Loucy (cell line): ENCODE results near the gene RBM44.

ENCODE experiments used
- H2AFZ ChIP-seq: fragments of 200-600 bp; sonication (generic); 2 replicates; pipeline ENCODE4 v1.6.0; 2016; ENCODE audit warnings: antibody characterized with exemption, mild to moderate bottlenecking, low read length, moderate library complexity
- H3F3A ChIP-seq: fragments of 200-600 bp; 2 replicates; pipeline ENCODE4 v1.6.0; 2016; ENCODE audit warnings: antibody characterized with exemption, low read depth, mild to moderate bottlenecking
- H3K27me3 ChIP-seq: fragments of 200-600 bp; sonication (generic); 2 replicates; pipeline ENCODE4 v1.6.1; 2014; ENCODE audit warnings: low read length, mild to moderate bottlenecking; ENCODE audit not compliant: insufficient read depth, poor library complexity, severe bottlenecking
- H3K36me3 ChIP-seq: fragments of 200-600 bp; sonication (generic); 2 replicates; pipeline ENCODE4 v1.6.1; 2016; ENCODE audit warnings: low read length; ENCODE audit not compliant: insufficient read depth
- H3K4me1 ChIP-seq: fragments of 200-600 bp; sonication (generic); 2 replicates; pipeline ENCODE4 v1.5.1; 2014; ENCODE audit warnings: low read length, mild to moderate bottlenecking; ENCODE audit not compliant: insufficient read depth, poor library complexity, severe bottlenecking
- H3K4me2 ChIP-seq: fragments of 200-600 bp; sonication (generic); 2 replicates; pipeline ENCODE4 v1.6.0; 2014; ENCODE audit warnings: antibody characterized with exemption, low read length, low read depth, mild to moderate bottlenecking; ENCODE audit not compliant: poor library complexity, severe bottlenecking
- H3K4me3 ChIP-seq: fragments of 200-600 bp; sonication (generic); 2 replicates; pipeline ENCODE4 v1.5.1; 2014; ENCODE audit warnings: low read length, mild to moderate bottlenecking, mixed read lengths; ENCODE audit not compliant: poor library complexity, severe bottlenecking
- H3K79me2 ChIP-seq: fragments of 200-600 bp; sonication (generic); 2 replicates; pipeline ENCODE4 v1.6.1; 2014; ENCODE audit warnings: low read length; ENCODE audit not compliant: insufficient read depth
- H3K9ac ChIP-seq: fragments of 200-600 bp; sonication (generic); 2 replicates; pipeline ENCODE4 v1.6.0; 2014; ENCODE audit warnings: mild to moderate bottlenecking, low read depth, low read length, moderate library complexity; ENCODE audit not compliant: poor library complexity, severe bottlenecking
- H3K9me2 ChIP-seq: fragments of 200-600 bp; sonication (generic); replicated peaks from 2 replicates; pipeline ENCODE4 v1.6.1; 2016; ENCODE audit warnings: low read depth, low read length, mixed read lengths
- H3K9me3 ChIP-seq: fragments of 200-600 bp; sonication (generic); 2 replicates; pipeline ENCODE4 v1.6.1; 2014; ENCODE audit warnings: mild to moderate bottlenecking, antibody characterized with exemption, low read length, low read depth; ENCODE audit not compliant: insufficient read depth
- H4K20me1 ChIP-seq: fragments of 200-600 bp; sonication (generic); 2 replicates; pipeline ENCODE4 v1.6.0; 2014; ENCODE audit warnings: antibody characterized with exemption, low read length, mild to moderate bottlenecking; ENCODE audit not compliant: insufficient read depth, poor library complexity, severe bottlenecking
- CTCF ChIP-seq: fragments of 200-600 bp; sonication (generic); conservative IDR thresholded peaks from 2 replicates; pipeline ENCODE4 v1.5.1; 2014; ENCODE audit warnings: mild to moderate bottlenecking, antibody characterized with exemption, low read length
- EZH2phosphoT487 ChIP-seq: fragments of 200-600 bp; IDR thresholded peaks from 2 replicates; pipeline ENCODE4 v1.6.1; 2018; ENCODE audit warnings: antibody characterized with exemption, mild to moderate bottlenecking, moderate library complexity, borderline replicate concordance

The RBM44 gene

GRCh38 chr2:237765875-237766274 lies 32.7 kb upstream of the RBM44 start:
- H2AFZ ChIP-seq: no peak overlapping the region
- H3K9ac ChIP-seq: no peak overlapping the region
- TF ChIP-seq EZH2phosphoT487 (no peak), CTCF (no peak)
- H3K36me3 ChIP-seq: peaks cover 56% of the 10 kb centered on the region; the same call in 1 of the 2 replicates
- H3K9me2 ChIP-seq: no peaks in the 10 kb centered on the region
- no peak overlapping the region for H3K4me2 ChIP-seq
- no peaks in the 10 kb centered on the region for H3K27me3 ChIP-seq
- no peaks in the 10 kb centered on the region for H4K20me1 ChIP-seq
- no peak overlapping the region for H3K4me3 ChIP-seq
- H3K9me3 ChIP-seq: no peaks in the 10 kb centered on the region
- H3K79me2 ChIP-seq: no peaks in the 10 kb centered on the region
- H3F3A ChIP-seq: no peaks in the 10 kb centered on the region
- H3K4me1 ChIP-seq: no peaks in the 10 kb centered on the region

GRCh38 chr2:237766340-237766739 lies 32.2 kb upstream of the RBM44 start:
- H3K36me3 ChIP-seq: peaks cover 55% of the 10 kb centered on the region; the same call in 1 of the 2 replicates
- H3K4me2 ChIP-seq: no peak overlapping the region
- H3K9me2 ChIP-seq: no peaks in the 10 kb centered on the region
- H3K9ac ChIP-seq: no peak overlapping the region
- no peaks in the 10 kb centered on the region for H3K27me3 ChIP-seq
- TF ChIP-seq CTCF (no peak), EZH2phosphoT487 (no peak)
- H2AFZ ChIP-seq: no peak overlapping the region
- H4K20me1 ChIP-seq: no peaks in the 10 kb centered on the region
- H3K4me1 ChIP-seq: no peaks in the 10 kb centered on the region
- no peak overlapping the region for H3K4me3 ChIP-seq
- H3K79me2 ChIP-seq: no peaks in the 10 kb centered on the region
- H3F3A ChIP-seq: no peaks in the 10 kb centered on the region
- H3K9me3 ChIP-seq: no peaks in the 10 kb centered on the region

- Histone ChIP-seq H3K4me3 (no peak overlapping the region), H3K4me1 (no peaks in the 10 kb centered on the region), H3K27me3 (no peaks in the 10 kb centered on the region), H4K20me1 (no peaks in the 10 kb centered on the region), H3F3A (no peaks in the 10 kb centered on the region), H3K4me2 (no peak overlapping the region), H3K36me3 (peaks cover 59% of the 10 kb centered on the region; the same call in 1 of the 2 replicates), H3K9me3 (no peaks in the 10 kb centered on the region), H3K79me2 (no peaks in the 10 kb centered on the region), H3K9ac (no peak overlapping the region), H3K9me2 (no peaks in the 10 kb centered on the region), H2AFZ (no peak overlapping the region)
- TF ChIP-seq CTCF (no peak), EZH2phosphoT487 (no peak)
Measured at GRCh38 chr2:237772513-237772912, 26.1 kb upstream of the RBM44 start.
